B cell (primary cell): ENCODE results near the gene JPH3. TPM values are rescaled to one million over a fixed set of nuclear protein-coding genes. Genes with fewer than 3 reads are reported as not detected.

ENCODE experiments used
- ATAC-seq: fragments of 200-7000 bp; cut with Tn5 transposase; one replicate; pipeline ENCODE4 v1.10.0; 2021; ENCODE audit warnings: low read depth, mild to moderate bottlenecking, moderate number of reproducible peaks, moderate library complexity
- CTCF ChIA-PET: fragments of 350-600 bp; sonication (Branson Sonifier 250); formaldehyde crosslinking; loops from one replicate; lab custom pipeline; 2021; ENCODE audit warnings: antibody characterized with exemption, inconsistent platforms; lab: Charles Lee
- POLR2A ChIA-PET: fragments of 350-600 bp; sonication (Branson Sonifier 250); formaldehyde crosslinking; loops from one replicate; lab custom pipeline; 2021; ENCODE audit warnings: antibody characterized with exemption; lab: Charles Lee
- DNase-seq: peaks from one replicate; pipeline ENCODE4 v3.0.0; 2013
- H2AFZ ChIP-seq: 2 replicates; pipeline ENCODE4 v1.6.1; 2012; ENCODE audit warnings: mild to moderate bottlenecking, low read depth, low read length; ENCODE audit not compliant: insufficient read depth, poor library complexity, severe bottlenecking
- H3K27ac ChIP-seq, 2 donors: 1 replicate in 1 of 2; 2 replicates in 1 of 2; pipeline ENCODE4 v1.5.1; 2012 to 2013; ENCODE audit warnings: low read length in 2 of 2, mild to moderate bottlenecking in 2 of 2, moderate library complexity in 1 of 2
- H3K27me3 ChIP-seq, 4 experiments: fragments of 200-600 bp in 1 of 4; sonication (generic) in 1 of 4; replicated peaks in 1 of 4; 1 replicate in 2 of 4; 2 replicates in 2 of 4; pipeline versions ENCODE4 v1.6.1 to v1.7.0; 2013 to 2016; ENCODE audit warnings: low read length in 3 of 4, mild to moderate bottlenecking in 2 of 4, mixed read lengths in 1 of 4, moderate library complexity in 1 of 4; ENCODE audit not compliant: insufficient read depth in 4 of 4, control insufficient read depth in 3 of 4; ENCODE audit errors: control extremely low read depth in 1 of 4
- H3K36me3 ChIP-seq, 2 experiments: replicated peaks in 1 of 2; 1 replicate in 1 of 2; 2 replicates in 1 of 2; pipeline versions ENCODE4 v1.6.1 to v1.7.1; 2013; ENCODE audit warnings: low read length in 1 of 2; ENCODE audit not compliant: insufficient read depth in 2 of 2, control insufficient read depth in 1 of 2; ENCODE audit errors: control extremely low read depth in 1 of 2, extremely low read depth in 1 of 2
- H3K4me1 ChIP-seq, 2 donors: fragments of 200-600 bp in 1 of 2; sonication (generic) in 1 of 2; 1 replicate in 1 of 2; 2 replicates in 1 of 2; pipeline versions ENCODE4 v1.5.1 to v1.6.1; 2013 to 2017; ENCODE audit warnings: low read length in 2 of 2; ENCODE audit not compliant: control insufficient read depth in 2 of 2, insufficient read depth in 2 of 2
- H3K4me2 ChIP-seq: replicated peaks from 2 replicates; pipeline ENCODE3; 2012; ENCODE audit warnings: mild to moderate bottlenecking, low read depth, low read length; ENCODE audit not compliant: poor library complexity, severe bottlenecking
- H3K4me3 ChIP-seq, 5 experiments: fragments of 200-600 bp in 1 of 5; sonication (generic) in 1 of 5; 1 replicate in 3 of 5; 2 replicates in 2 of 5; pipeline versions ENCODE4 v1.5.1 to v1.7.0; 2011 to 2016; ENCODE audit warnings: low read length in 4 of 5, mild to moderate bottlenecking in 4 of 5, low read depth in 2 of 5, control low read depth in 1 of 5, moderate library complexity in 1 of 5; ENCODE audit not compliant: insufficient read depth in 1 of 5; ENCODE audit errors: control extremely low read depth in 1 of 5, extremely low read depth in 1 of 5
- H3K79me2 ChIP-seq: fragments of 200-600 bp; sonication (generic); one replicate; pipeline ENCODE4 v1.6.0; 2016; ENCODE audit warnings: low read length; ENCODE audit not compliant: control insufficient read depth, insufficient read depth
- H3K9ac ChIP-seq: fragments of 200-600 bp; sonication (generic); 2 replicates; pipeline ENCODE4 v1.6.1; 2017; ENCODE audit warnings: mild to moderate bottlenecking, low read length, moderate library complexity
- H3K9me3 ChIP-seq, 3 donors: one replicate each; pipeline versions ENCODE4 v1.6.1 to v1.7.1; 2013; ENCODE audit warnings: low read length in 2 of 3; ENCODE audit not compliant: control insufficient read depth in 2 of 3, insufficient read depth in 1 of 3; ENCODE audit errors: control extremely low read depth in 1 of 3
- H4K20me1 ChIP-seq: 2 replicates; pipeline ENCODE4 v1.6.0; 2012; ENCODE audit warnings: mild to moderate bottlenecking, low read length; ENCODE audit not compliant: insufficient read depth, control insufficient read depth, poor library complexity, severe bottlenecking
- H3K27ac Mint-ChIP-seq: one replicate; pipeline ENCODE4 v1.8.0; 2021; ENCODE audit warnings: mixed read lengths
- H3K27me3 Mint-ChIP-seq: one replicate; pipeline ENCODE4 v1.8.0; 2021; ENCODE audit warnings: mixed read lengths
- H3K4me1 Mint-ChIP-seq: one replicate; pipeline ENCODE4 v1.8.0; 2021; ENCODE audit warnings: mixed read lengths
- H3K4me3 Mint-ChIP-seq: one replicate; pipeline ENCODE4 v1.8.0; 2021; ENCODE audit warnings: mixed read lengths
- H3K9me3 Mint-ChIP-seq: one replicate; pipeline ENCODE4 v1.8.0; 2022; ENCODE audit warnings: mixed read lengths; ENCODE audit not compliant: insufficient read depth
- EZH2 ChIP-seq: IDR thresholded peaks from 2 replicates; pipeline ENCODE4 v1.6.1; 2012; ENCODE audit warnings: borderline replicate concordance, low read depth, mild to moderate bottlenecking, moderate library complexity, low read length; ENCODE audit not compliant: insufficient read depth, poor library complexity, severe bottlenecking
- WGBS: methylation state at CpG from one replicate; pipeline ENCODE4 v1.1.5; 2013; ENCODE audit warnings: missing lambda C conversion rate; ENCODE audit not compliant: insufficient coverage; 5-methylcytosine and 5-hydroxymethylcytosine counted together
- intact Hi-C: fragments of 100-400 bp; cut with micrococcal nuclease; formaldehyde crosslinking; loops from one replicate; pipeline ENCODE4 v1.10.0; 2022
- polyA plus RNA-seq: library from polyadenylated mRNA; depleted of rRNA; stranded (reverse); fragments of >200 nt; gene quantifications from 2 replicates; pipeline ENCODE4 v1.2.3, GENCODE V29; 2012
- total RNA-seq, 2 donors: library from RNA; stranded (reverse); fragments of 120-200 nt in 1 of 2; gene quantifications; 1 replicate in 1 of 2; 2 replicates in 1 of 2; pipeline versions ENCODE4 v1.2.3 to v1.2.4, GENCODE V29; 2013 to 2022
- TF ChIP-seq, protein P1 (sequence below): fragments of 200-600 bp; IDR thresholded peaks from one replicate; pipeline ENCODE4 v1.8.0; 2022; ENCODE audit warnings: antibody characterized with exemption, mild to moderate bottlenecking

The JPH3 gene
- total and polyA plus RNA-seq, 2 donors (not counting 1 experiment from before 2014, with no cell fraction given): not detected

GRCh38 chr16:87570572-87570937, 31.8 kb upstream of the JPH3 start:
- WGBS: 87% methylated on average over 6 of the region's 6 CpGs
- Histone ChIP-seq H3K79me2 (no peaks in the 10 kb centered on the region), H3K9ac (no peak overlapping the region), H3K4me1 (no peaks in the 10 kb centered on the region), H2AFZ (no peak overlapping the region), H3K9me3 (no peaks in the 10 kb centered on the region), H3K36me3 (no peaks in the 10 kb centered on the region), H3K4me2 (no peak overlapping the region), H3K27ac (no peak overlapping the region), H3K27me3 (peaks cover 0 to 7% (median 1%) of the 10 kb centered on the region in 4 experiments), H4K20me1 (no peaks in the 10 kb centered on the region), H3K4me3 (no peak overlapping the region)
- H3K27me3 Mint-ChIP-seq: peaks cover 21% of the 10 kb centered on the region
- ChIA-PET POLR2A (no interaction called here), CTCF (no interaction called here)
- ATAC-seq: no peak
- no peak overlapping the region for H3K4me3 Mint-ChIP-seq
- TF ChIP-seq, protein P1, sequence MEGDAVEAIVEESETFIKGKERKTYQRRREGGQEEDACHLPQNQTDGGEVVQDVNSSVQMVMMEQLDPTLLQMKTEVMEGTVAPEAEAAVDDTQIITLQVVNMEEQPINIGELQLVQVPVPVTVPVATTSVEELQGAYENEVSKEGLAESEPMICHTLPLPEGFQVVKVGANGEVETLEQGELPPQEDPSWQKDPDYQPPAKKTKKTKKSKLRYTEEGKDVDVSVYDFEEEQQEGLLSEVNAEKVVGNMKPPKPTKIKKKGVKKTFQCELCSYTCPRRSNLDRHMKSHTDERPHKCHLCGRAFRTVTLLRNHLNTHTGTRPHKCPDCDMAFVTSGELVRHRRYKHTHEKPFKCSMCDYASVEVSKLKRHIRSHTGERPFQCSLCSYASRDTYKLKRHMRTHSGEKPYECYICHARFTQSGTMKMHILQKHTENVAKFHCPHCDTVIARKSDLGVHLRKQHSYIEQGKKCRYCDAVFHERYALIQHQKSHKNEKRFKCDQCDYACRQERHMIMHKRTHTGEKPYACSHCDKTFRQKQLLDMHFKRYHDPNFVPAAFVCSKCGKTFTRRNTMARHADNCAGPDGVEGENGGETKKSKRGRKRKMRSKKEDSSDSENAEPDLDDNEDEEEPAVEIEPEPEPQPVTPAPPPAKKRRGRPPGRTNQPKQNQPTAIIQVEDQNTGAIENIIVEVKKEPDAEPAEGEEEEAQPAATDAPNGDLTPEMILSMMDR: no peak
- TF ChIP-seq EZH2: no peak
- no peak overlapping the region for H3K27ac Mint-ChIP-seq
- peaks cover 3% of the 10 kb centered on the region for H3K9me3 Mint-ChIP-seq
- DNase-seq: no peak
- no peaks in the 10 kb centered on the region for H3K4me1 Mint-ChIP-seq
- intact Hi-C loops: no loop called here

DNA sequence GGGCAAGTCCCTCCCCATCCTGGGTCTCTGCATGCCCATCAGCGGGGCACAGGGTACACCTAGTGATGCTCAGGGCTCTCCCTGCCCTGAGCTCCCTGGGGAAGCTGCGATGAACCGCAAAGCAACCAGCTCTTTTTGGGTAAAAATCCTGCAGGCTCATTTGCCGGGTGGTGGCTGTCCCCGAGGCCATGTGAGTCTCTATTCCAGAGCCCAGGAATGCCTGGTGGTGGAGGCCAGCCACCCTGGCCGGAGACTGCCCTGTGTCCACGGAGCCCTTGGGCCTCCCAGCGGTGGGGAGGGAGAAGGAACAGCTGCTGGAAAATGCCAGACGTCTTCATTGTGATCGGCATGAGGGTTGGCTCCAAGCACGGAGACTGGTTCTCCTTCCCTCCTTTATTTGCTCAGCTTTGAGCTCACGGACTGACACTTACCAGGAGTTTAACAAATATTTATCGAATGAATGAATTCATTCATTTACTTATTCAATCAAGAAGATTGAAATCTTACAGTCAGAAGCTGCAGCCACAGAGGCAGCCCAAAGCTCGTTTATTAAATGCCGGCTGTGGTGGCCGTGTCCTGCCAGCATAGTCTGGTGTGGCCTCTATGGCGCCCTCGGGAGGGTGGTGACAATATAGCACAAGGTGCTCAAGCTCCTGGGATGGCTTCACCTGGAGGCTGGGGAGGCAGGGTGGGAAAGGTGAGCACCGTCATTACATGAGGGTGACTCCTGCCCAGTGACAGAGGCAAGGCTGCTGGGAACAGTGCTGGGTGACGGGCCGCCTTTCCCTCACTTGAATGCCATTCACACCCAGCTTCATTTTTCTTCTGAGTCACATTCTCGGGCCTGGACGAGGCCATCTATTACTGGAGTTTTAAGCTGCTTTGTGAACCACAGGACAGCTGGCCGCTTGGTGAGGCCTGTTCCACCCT, 31.1 kb upstream of the JPH3 start:
- Histone ChIP-seq H3K27me3 (peaks cover 0 to 7% (median 1%) of the 10 kb centered on the region in 4 experiments), H3K4me3 (no peak overlapping the region), H2AFZ (no peak overlapping the region), H4K20me1 (no peaks in the 10 kb centered on the region), H3K9me3 (no peaks in the 10 kb centered on the region), H3K4me1 (no peaks in the 10 kb centered on the region), H3K36me3 (no peaks in the 10 kb centered on the region), H3K27ac (no peak overlapping the region), H3K9ac (no peak overlapping the region), H3K79me2 (no peaks in the 10 kb centered on the region), H3K4me2 (no peak overlapping the region)
- Mint-ChIP-seq H3K4me3 (no peak overlapping the region), H3K4me1 (no peaks in the 10 kb centered on the region), H3K9me3 (peaks cover 3% of the 10 kb centered on the region), H3K27ac (peak overlapping the region; percentile 32), H3K27me3 (peaks cover 21% of the 10 kb centered on the region)
- intact Hi-C loops: no loop called here
- POLR2A ChIA-PET: no interaction called here
- CTCF ChIA-PET: no interaction called here
- ATAC-seq (no peak), DNase-seq (no peak)
- WGBS: 61% methylated on average over 21 of the region's 24 CpGs
- TF ChIP-seq EZH2: no peak
